GM21723 (cell line): ENCODE measurements around the gene LGI2.

Experiments used
- ATAC-seq: cut with Tn5 transposase; IDR thresholded peaks from one replicate; pipeline ENCODE4 v1.9.1; 2021; ENCODE audit warnings: mild to moderate bottlenecking, moderate library complexity; ENCODE audit not compliant: unreplicated experiment

The LGI2 gene

DNA sequence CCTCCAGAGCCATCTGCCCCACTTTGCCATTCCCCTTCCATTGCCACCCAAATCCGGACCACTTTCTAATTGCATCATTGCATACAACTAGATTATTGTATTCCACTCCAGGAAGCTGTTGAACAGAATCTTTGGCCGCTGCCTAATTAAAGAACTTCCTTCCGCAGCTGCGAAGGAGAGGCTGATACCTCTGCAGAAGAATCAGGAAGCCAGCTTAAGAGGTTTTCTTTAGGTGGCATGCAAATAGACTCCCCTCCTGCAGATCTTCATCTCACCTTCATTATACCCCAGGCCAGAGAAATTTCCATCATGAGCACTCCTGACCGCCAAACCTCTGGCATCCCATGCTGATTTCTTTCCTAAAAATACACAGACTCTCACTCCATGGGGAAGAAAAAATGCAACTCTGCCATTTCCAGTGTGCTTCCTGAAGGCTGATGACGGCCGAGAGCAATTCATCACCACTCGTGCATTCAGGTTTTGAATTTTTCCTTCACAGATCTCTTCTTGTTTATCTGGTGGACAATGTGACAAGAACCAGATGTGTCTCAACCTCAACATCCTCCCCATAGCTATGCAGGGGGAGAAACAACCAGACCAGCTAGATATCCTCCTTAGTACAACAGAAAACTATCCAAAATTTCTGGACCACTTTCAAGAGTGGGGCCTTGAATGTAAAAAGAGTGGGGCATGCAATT is 31.2 kb downstream of the LGI2 start:
- ATAC-seq: no peak

DNA sequence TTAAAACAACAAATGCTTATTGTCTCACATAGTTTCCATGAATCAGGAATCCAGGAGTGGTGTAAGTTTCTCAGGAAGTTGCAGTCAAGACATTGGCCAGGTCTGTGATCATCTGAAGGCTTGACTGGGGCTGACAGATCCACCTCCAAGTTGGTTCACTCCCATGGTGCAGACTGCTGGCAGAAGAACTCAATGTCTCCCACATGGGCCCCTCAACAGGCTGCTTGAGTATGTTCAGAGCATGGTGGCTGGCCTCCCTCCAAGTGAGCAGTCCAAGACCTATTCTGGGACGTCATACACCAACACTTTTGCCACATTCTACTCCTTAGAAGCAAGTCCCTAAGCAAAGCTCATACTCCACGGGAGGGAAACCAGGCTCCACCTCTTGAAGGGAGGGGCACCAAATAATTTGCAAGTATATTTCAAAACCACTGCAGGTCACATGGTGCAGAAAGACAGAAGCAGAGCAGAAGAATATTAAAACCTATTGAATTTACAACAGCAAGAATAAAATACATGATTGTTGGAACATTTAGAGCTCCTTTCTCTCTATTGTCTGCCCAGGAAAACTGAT is 35.3 kb downstream of the LGI2 start:
- ATAC-seq: no peak

DNA sequence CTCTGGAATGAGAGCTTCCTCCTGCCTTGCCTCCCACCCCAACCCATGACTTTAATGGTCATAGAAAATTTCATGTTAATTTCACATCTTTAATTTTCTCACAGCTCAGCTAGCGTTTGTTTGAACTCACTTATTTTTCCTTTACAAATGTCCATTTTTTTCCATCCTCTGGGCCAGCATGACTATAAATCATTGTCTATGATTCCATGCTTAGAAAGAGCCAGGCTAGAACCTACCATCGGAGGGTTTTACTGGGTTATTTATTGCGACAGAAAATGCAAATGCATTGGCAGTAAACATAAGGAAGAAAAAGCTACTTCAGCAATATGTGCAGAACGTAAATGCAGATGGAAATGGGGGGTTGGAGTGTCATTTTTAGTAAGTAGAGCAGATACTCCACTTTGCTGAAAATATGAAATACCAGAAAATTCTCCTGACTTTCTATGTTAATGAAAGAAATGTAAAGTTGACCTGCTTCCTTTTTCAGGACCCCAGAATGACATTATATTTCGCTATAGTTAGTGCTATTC is 37.1 kb downstream of the LGI2 start:
- no peak for ATAC-seq

DNA sequence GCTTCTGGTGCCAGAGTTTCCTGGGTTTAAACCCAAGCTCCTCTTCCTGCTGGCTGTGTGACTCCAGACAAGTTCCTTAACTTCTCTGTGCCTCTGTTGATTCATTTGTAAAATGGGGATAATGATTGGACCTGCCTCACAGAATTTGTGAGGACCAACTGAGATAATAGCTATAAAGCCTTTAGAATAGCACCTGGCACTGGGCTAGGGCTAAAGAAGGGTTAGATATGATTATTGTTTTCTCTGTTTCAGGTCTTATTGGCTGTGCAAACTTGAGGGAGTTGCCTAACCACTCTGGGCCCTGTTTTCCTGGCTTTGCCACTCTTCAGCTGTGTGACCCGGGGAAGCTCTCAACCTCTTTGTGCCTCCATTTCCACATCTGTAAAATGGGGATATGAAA is 37.8 kb downstream of the LGI2 start:
- ATAC-seq: no peak

DNA sequence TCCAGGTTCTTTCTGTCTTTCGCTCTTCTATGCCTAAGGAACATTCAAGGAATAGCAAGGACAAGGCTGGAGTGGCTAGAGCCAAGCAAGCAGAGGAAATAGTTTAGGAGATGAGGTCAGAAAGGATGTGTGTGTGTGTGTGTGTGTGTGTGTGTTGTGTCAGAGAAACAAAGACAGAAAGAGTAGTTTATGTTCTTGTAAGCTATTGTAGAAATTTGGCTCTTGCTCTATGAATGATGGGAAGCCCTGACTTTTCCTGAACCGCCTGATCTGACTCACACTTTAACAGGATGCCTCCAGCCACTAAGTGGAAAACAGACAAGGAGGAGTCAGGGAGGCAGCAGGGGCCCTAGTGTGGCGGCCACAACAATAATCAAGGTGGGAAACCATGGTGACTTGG is 39.7 kb downstream of the LGI2 start:
- ATAC-seq: no peak

DNA sequence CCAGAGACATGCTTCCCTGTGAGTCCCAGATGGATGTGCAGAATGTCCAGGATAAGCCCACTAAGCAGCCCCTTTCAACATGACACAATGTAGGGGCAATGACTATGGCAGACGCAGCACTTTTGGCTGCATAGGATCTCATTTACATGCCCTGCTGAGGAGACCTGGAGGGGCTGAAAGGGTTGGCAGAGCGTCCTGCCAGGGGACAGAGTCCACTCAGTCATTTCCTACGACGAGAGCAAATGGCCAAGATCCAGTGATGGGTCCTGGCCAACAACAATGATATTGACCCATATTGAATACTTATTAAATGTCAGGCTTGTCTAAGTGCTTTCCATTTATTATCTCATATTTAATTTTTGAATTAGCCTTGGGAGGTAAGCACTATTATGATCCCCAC is 41.4 kb downstream of the LGI2 start:
- no peak for ATAC-seq

DNA sequence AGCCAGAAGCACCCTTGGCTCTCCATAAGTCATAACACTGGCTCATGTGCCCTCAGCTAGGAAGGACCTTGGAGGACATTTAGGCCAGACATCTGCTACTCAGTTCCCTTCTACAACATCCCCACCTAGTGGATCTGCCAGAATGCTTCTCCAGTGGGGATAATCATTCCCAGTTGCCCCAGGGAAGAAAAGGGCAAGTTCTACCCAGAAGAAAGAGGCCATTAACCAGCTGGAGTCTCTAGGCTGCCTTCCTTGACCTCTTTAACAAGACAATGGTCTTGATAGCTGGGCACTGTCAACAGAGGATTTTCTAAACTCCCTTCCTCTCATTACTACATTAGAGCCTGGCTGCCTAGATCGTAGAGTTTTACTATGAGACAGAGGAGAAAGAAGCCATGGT is 42.0 kb downstream of the LGI2 start:
- ATAC-seq: no peak

DNA sequence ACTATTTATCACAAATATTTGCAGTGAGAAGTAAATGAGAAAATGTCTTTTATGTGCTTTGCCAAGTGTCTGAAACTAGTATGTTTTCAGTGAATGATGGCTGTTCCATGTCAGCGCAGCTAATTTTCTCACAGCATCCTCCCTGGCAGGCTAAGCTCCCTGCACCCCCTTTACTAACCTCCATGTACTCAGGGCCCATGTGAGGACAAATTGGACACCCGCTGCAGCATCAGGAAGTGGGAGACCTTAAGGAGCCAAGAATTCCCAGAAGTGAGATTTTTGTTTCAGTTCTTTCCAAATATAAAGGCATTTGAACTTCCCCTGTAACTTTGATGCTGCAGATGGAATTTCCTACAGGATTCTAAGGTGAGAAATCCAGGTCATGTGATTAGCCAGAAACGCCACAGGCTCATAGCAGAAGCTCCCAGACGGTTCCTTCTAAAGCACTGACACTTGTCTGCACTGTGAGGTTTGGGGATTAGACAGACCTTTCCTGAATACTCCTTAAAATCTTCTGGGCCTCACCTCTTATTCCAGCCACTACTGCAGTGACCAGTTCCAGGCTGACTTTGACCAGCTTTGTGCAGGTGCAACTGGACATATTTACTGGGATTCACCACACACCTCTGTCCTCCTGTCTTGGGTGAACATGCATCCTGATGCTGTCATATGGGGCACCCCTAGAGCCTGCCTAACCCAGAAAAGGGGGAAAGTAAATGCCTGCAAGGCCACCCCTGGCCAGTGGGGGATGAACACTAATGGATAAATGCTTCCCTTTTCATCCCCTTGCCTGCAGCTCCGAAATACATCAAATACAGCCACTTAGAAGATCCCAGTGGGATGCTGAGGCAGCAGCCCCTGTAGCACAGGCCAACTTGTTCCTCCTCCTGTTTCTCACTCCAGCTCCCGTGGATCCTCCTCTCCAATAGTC is 45.9 kb downstream of the LGI2 start:
- no peak for ATAC-seq

DNA sequence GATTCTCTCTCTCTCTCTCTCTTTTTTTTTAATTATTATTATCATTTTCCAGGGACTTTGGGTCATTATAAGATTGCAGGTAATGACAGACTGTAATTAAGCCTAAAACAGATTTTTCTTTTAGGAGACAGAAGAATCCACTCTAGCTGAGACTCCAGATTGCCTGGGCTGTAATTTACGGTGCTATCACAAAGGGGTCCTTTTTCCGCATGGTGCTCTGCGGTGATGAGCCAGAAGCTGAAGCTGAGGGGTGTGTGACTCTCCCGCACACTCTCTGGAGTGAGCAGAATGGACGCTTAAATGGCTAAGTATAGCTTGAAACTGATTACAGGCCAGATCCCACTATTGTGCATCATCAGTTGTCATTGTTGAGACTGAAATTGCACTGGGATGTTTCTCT is 50.0 kb downstream of the LGI2 start:
- ATAC-seq: no peak

DNA sequence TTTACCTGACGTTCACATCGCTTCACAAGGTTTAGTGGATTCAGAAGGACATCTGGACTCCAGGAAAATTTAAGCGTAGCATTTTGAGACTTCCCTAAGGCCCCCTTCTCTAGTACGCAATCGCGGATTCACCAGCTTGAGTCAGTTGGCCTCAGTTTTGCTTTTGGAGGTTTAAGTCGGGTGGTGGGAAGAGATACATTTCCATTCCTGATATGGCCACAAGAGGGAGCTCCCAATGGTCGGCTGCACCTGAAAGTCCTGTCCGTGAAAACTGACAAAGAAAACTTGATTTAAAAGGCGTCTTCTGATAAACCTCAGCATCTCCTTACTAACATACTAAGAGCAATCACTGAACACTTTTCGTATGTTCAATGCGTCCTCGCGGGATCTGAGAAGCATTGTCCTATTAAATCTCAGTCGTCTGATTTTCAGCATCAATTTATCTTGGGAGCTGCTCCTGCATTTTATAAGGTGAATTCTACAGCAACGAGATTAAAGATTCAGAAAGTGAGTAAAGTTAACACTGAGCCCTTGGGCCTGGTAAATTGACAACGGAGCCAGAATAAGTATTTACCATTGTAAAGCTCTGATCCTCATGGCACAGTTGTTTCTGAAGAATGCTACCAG is 50.6 kb downstream of the LGI2 start:
- ATAC-seq: peak; percentile 65

DNA sequence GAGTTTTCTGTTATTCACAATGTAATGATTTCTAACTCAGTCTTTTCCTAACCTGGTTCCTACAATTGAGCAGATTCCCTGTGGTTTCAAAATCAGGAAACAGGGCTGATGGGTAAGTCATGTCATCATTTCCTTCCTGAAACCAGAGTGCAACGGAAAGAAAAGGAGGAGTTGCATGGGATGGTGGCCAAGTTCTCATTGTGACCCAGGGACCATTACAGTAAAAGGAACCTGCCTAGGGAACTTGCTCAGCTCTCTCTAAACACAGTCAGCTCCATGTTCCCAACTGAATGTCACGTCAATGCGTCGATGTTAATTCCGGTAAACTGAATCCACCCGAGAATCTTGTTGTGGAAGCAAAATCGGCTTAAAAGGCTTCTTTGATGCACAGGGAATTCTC is 51.2 kb downstream of the LGI2 start:
- ATAC-seq: no peak

DNA sequence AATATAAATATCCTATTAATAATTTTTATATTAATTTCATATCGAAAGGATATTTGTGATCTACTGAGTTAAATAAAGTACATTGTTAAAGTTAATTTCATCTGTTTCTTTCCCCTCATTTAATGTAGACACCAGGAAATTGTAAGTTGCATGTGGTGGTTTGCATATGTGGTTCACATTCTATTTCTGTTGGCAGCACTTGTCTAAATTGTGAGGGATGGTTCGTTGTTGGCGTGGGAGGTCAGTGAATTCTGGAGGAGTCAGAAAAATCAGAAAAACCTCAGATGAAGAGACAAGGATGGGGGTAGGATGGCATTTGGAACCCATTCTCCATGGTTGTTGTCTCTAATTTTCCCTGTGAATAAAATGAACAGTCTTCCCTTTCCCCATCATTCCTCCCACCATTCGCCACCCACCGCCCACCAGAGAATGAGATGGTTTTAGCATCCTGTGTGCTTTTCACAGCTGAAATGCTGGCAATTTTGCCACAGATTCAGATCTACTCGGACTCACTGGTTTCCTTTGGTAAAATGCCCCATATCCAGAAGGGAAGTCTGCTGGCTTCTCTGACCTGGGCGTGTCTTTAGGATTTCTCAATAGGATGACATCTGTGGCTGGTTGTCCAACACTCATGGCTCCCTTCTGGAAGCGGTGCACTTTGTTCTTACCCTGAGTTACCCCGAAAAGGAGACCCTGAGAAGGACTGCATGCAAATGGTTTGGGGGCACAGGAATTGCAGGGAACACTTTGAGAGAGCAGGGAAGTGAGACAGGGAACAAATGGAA is 52.3 kb downstream of the LGI2 start:
- peak; percentile 54 for ATAC-seq

DNA sequence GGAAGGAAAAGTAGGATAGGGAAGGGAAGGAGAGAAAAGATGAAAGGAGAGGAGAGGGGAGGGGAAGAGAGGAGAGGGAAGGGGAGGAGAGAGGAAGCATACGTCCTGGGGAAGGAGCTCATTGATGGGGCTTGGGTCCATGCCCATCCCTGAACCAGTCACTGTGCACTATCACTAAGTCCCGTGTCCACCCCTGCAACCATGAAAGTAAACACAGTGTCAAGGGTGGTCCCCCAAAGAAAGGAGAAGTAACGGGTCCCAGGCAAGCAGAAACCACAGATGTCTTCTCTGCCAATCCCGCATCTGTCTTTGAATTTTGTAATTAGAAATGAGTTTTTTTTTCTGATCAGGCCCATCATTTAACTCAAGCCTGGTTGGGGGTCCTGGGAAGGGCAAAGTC is 55.2 kb downstream of the LGI2 start:
- ATAC-seq: no peak

DNA sequence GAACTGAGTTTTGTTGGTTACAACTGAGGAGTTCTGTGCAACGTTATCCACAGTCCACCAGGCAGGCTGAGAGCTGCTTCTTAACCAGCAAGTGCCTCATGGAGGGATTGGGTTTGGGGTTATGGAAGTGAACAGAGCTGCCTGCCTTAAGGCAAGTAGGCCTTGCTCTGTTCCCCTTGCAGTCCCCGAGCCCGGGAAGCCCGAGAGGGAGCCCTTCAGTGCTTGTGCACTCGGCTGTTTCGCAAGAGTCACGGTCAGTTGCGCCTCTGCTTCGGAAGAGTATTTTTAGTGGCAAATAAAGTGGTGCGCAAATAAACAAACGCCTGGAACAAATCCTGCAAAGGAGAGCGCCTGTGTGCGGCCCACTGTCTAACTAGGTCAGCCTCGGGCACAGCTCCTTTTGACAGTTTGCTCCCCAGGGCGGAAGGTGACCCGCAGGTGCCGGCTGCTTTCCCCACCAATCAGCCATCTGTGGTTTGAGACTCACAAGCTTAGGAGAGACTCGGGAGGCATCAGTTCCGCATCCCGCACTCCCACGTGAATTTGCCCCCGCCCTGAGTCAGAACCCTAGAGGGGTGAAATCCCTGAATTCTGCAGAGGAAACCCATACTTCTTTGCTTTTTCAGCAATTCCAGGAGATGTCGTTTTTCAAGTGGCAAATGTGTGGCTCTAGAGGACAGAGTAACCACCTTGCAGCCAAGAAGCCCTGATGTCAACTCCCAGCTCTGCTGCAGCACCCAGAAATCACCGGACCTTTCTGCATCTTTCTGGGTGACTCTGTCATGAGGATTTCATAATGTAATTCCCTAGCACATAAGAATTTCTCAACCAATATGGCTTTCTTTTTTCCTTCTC is 56.8 kb downstream of the LGI2 start:
- no peak for ATAC-seq

DNA sequence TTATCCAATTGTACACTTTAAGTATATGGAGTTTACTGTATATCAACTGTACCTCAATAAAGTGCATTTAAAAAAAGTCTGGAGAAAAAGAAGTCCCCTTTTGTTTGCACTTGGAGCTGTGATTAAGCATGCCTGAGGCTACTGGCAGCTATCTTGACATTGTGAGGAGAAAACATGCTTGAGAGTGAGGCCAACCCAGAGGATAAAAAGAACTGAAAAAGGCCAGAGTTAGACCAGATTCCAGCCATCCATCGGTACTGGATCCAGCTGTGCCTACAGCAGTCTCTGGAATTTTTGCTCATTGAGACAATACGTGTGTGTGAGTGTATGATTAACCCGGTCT is 57.4 kb downstream of the LGI2 start:
- no peak for ATAC-seq

DNA sequence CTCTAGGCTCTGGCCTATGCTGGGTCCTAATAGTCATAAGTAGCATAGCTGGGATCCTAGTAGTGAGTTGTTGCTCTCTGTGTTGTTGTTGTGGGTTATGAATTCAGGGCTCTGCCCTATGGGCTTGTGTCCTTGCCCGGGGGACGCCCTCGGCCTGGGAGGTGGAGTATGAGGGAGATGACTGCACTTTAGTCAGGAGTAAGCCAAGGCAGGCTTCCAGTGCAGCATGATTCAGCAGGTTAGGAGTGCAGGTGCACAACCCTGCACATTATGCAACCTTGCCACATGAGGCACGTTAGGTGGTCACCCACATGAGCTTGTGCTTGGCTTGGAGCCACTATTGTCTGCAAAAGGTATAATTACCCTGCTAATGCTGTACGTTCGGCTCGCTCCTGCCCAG is 59.6 kb downstream of the LGI2 start:
- no peak for ATAC-seq

DNA sequence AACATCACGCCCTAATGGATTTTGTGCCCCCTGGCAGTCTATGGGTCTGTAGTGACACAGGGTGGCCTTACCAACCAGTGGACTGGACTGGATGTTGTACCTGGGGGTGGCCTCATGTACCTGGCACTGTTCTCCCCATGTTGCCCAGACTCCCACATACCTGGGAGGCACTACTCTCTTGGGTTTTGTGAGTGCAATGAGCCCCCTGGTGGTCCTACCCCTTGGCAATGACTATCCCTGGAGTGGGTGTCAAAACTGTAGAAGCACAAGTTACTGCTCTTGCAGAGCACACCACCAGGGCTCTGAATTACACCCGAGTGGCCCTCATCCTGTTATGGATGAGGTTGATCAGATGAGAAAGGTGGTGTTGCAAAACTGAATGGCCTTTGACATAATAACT is 60.1 kb downstream of the LGI2 start:
- ATAC-seq: no peak

DNA sequence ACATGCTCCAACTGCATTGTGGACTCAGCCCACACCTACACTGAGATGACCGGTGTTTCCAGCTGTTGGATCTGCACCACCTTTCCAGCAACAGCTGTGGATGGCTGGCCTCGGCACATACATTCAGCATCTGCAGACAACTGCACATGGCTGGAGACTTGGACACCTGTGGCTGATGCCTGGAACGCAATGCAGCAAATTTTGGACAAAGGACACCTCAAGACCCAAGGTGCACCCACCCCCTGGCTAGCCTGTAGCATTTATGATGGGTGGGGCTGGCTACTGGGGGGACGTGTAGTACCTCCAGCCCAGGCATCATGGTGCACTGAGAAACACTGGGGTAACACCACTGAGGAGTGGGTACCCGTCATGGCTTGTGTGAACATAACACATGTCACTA is 60.6 kb downstream of the LGI2 start:
- ATAC-seq: no peak

DNA sequence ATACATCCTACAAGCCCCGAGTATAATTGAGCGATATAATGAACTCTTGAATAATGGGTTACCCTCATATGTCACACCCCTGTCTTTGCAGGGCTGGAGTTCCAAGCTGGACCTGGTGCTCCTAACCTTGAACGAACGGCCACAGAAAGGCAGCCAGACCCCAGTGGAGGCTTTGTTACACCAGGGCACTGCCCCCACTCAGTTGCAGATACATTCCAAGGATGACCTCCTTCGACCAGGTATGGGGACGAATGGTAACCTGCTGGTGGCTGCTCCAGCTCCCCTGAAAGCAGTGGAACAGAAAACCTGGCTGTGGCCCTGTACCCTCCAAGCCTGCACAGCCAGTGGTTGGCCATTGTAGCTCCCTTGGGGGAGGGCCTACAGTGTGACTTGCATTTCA is 61.3 kb downstream of the LGI2 start:
- no peak for ATAC-seq

DNA sequence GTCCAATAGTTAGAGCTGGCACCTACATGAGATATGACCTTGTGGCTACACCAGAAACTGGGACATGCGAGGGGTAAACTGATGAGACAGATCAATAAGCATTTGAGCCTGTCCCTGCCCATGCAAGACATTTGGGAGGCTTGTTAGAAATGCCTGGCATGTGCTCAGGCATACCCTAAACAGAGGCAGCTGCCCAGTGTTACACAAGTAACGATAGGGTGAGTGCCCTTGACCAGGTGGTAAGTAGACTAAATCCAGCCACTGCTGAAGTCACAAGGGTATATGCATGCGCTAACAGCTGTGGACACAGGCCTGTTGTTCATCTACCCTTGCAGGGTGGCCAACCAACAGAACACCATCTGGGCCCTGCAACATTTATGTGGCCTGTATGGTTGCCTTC is 61.8 kb downstream of the LGI2 start:
- ATAC-seq: no peak
